H9 (cell line): Measurements from ENCODE around the gene JARID2. TPM values are rescaled to one million over a fixed set of nuclear protein-coding genes. Genes with fewer than 3 reads are reported as not detected.

ENCODE experiments used
- DNase-seq: peaks from one replicate; pipeline ENCODE4 v3.0.0-alpha.2; 2017
- H2AFZ ChIP-seq: one replicate; pipeline ENCODE4 v1.6.1; 2013; ENCODE audit warnings: mild to moderate bottlenecking, low read length, control low read depth, moderate library complexity
- H2AK5ac ChIP-seq: 2 replicates; pipeline ENCODE4 v1.6.1; 2013; ENCODE audit warnings: low read length, control low read depth, mixed read lengths; ENCODE audit not compliant: insufficient read length
- H2BK120ac ChIP-seq: one replicate; pipeline ENCODE4 v1.6.1; 2013; ENCODE audit warnings: low read depth, mild to moderate bottlenecking, low read length, control low read depth, inconsistent platforms; ENCODE audit not compliant: poor library complexity, severe bottlenecking
- H2BK12ac ChIP-seq: 2 replicates; pipeline ENCODE4 v1.6.1; 2013; ENCODE audit warnings: low read length, control low read depth, mixed read lengths, low read depth; ENCODE audit not compliant: insufficient read length
- H2BK15ac ChIP-seq: 2 replicates; pipeline ENCODE4 v1.6.1; 2013; ENCODE audit warnings: low read depth, low read length, control low read depth
- H2BK20ac ChIP-seq: one replicate; pipeline ENCODE4 v1.6.1; 2013; ENCODE audit warnings: low read depth, mild to moderate bottlenecking, low read length, control low read depth, inconsistent platforms; ENCODE audit not compliant: poor library complexity, severe bottlenecking
- H2BK5ac ChIP-seq: 2 replicates; pipeline ENCODE4 v1.6.1; 2013; ENCODE audit warnings: low read length, control low read depth, mixed read lengths; ENCODE audit not compliant: insufficient read length
- H3K14ac ChIP-seq: 2 replicates; pipeline ENCODE4 v1.6.1; 2013; ENCODE audit warnings: low read length, control low read depth; ENCODE audit not compliant: insufficient read depth
- H3K18ac ChIP-seq: 2 replicates; pipeline ENCODE4 v1.6.1; 2013; ENCODE audit warnings: low read depth, mild to moderate bottlenecking, mixed read lengths, low read length, control low read depth; ENCODE audit not compliant: insufficient read length
- H3K23ac ChIP-seq: 2 replicates; pipeline ENCODE4 v1.6.1; 2013; ENCODE audit warnings: low read length, control low read depth, mixed read lengths, low read depth; ENCODE audit not compliant: insufficient read length
- H3K23me2 ChIP-seq: 2 replicates; pipeline ENCODE4 v1.6.1; 2013; ENCODE audit warnings: low read depth, mild to moderate bottlenecking, mixed read lengths, low read length, control low read depth; ENCODE audit not compliant: insufficient read length, poor library complexity, severe bottlenecking
- H3K27ac ChIP-seq: 2 replicates; pipeline ENCODE4 v1.5.1; 2013; ENCODE audit warnings: low read length, control low read depth, mixed read lengths, low read depth; ENCODE audit not compliant: insufficient read length
- H3K27me3 ChIP-seq: 2 replicates; pipeline ENCODE4 v1.6.1; 2013; ENCODE audit warnings: low read length, control low read depth, inconsistent platforms; ENCODE audit not compliant: insufficient read depth
- H3K4ac ChIP-seq: 2 replicates; pipeline ENCODE4 v1.6.1; 2013; ENCODE audit warnings: low read depth, mild to moderate bottlenecking, control low read depth, inconsistent platforms, low read length, moderate library complexity
- H3K4me1 ChIP-seq: 2 replicates; pipeline ENCODE4 v1.6.1; 2013; ENCODE audit warnings: low read length, control low read depth, inconsistent platforms; ENCODE audit not compliant: insufficient read depth
- H3K4me2 ChIP-seq: 2 replicates; pipeline ENCODE4 v1.6.1; 2013; ENCODE audit warnings: low read length, control low read depth, mixed read lengths; ENCODE audit not compliant: insufficient read length, insufficient read depth
- H3K56ac ChIP-seq: 2 replicates; pipeline ENCODE4 v1.6.1; 2013; ENCODE audit warnings: low read depth, mild to moderate bottlenecking, mixed read lengths, low read length, control low read depth; ENCODE audit not compliant: insufficient read length
- H3K79me1 ChIP-seq: 2 replicates; pipeline ENCODE4 v1.6.1; 2013; ENCODE audit warnings: low read depth, mild to moderate bottlenecking, moderate library complexity, low read length, control low read depth, inconsistent platforms; ENCODE audit not compliant: insufficient read depth, poor library complexity, severe bottlenecking
- H3K79me2 ChIP-seq: 2 replicates; pipeline ENCODE4 v1.6.1; 2013; ENCODE audit warnings: low read length, control low read depth, inconsistent platforms; ENCODE audit not compliant: insufficient read depth
- H3K9ac ChIP-seq: 2 replicates; pipeline ENCODE4 v1.6.1; 2013; ENCODE audit warnings: low read length, control low read depth, mixed read lengths; ENCODE audit not compliant: insufficient read length; ENCODE audit errors: extremely low read depth
- H3K9me3 ChIP-seq: one replicate; pipeline ENCODE4 v1.6.1; 2013; ENCODE audit warnings: low read depth, low read length, inconsistent platforms; ENCODE audit not compliant: control insufficient read depth
- H3T11ph ChIP-seq: one replicate; pipeline ENCODE4 v1.6.1; 2013; ENCODE audit warnings: mild to moderate bottlenecking, low read length, control low read depth, inconsistent platforms
- H4K20me1 ChIP-seq: one replicate; pipeline ENCODE4 v1.6.1; 2013; ENCODE audit not compliant: control insufficient read depth, insufficient read length, insufficient read depth
- H4K5ac ChIP-seq: 2 replicates; pipeline ENCODE4 v1.6.1; 2013; ENCODE audit warnings: low read depth, mild to moderate bottlenecking, mixed read lengths, low read length, control low read depth; ENCODE audit not compliant: insufficient read length
- H4K8ac ChIP-seq: replicated peaks from 2 replicates; pipeline ENCODE4 v1.6.1; 2013; ENCODE audit warnings: low read length, control low read depth, mixed read lengths, low read depth; ENCODE audit not compliant: insufficient read length
- H4K91ac ChIP-seq: 2 replicates; pipeline ENCODE4 v1.6.1; 2013; ENCODE audit warnings: low read depth, mild to moderate bottlenecking, moderate library complexity, mixed read lengths, low read length, control low read depth; ENCODE audit not compliant: insufficient read length
- H3K27ac Mint-ChIP-seq, 3 experiments: 2 replicates in 2 of 3; 3 replicates in 1 of 3; pipeline ENCODE4 v1.8.0; 2020 to 2021; ENCODE audit warnings: mixed read lengths in 3 of 3, mild to moderate bottlenecking in 1 of 3, moderate library complexity in 1 of 3
- H3K27me3 Mint-ChIP-seq: 2 replicates; pipeline ENCODE4 v1.8.0; 2021; ENCODE audit warnings: low read depth, mild to moderate bottlenecking, moderate library complexity, mixed read lengths
- H3K36me3 Mint-ChIP-seq, 3 experiments: 2 replicates in 2 of 3; 3 replicates in 1 of 3; pipeline ENCODE4 v1.8.0; 2020 to 2021; ENCODE audit warnings: low read depth in 3 of 3, mixed read lengths in 3 of 3; ENCODE audit not compliant: insufficient read depth in 1 of 3
- H3K4me1 Mint-ChIP-seq, 2 experiments: 2 replicates each; pipeline ENCODE4 v1.8.0; 2020; ENCODE audit warnings: mixed read lengths in 2 of 2
- H3K4me3 Mint-ChIP-seq, 2 experiments: 2 replicates in 1 of 2; 3 replicates in 1 of 2; pipeline ENCODE4 v1.8.0; 2020 to 2021; ENCODE audit warnings: mild to moderate bottlenecking in 2 of 2, mixed read lengths in 2 of 2, moderate library complexity in 1 of 2
- H3K9me3 Mint-ChIP-seq, 2 experiments: 2 replicates in 1 of 2; 3 replicates in 1 of 2; pipeline ENCODE4 v1.8.0; 2020; ENCODE audit warnings: mild to moderate bottlenecking in 2 of 2, mixed read lengths in 2 of 2, moderate library complexity in 1 of 2
- CTCF ChIP-seq: fragments of 200-600 bp; sonication (generic); conservative IDR thresholded peaks from 3 replicates; pipeline ENCODE4 v1.8.0; 2021; ENCODE audit warnings: antibody characterized with exemption, mild to moderate bottlenecking
- WGBS: extraction: QIAGEN DNeasy Blood & Tissue Kit; methylation state at CpG from one replicate; pipeline ENCODE4 v1.1.7; 2013; ENCODE audit warnings: missing lambda C conversion rate, low lambda C conversion rate, mixed read lengths; ENCODE audit not compliant: insufficient read length; ENCODE audit errors: extremely low coverage; 5-methylcytosine and 5-hydroxymethylcytosine counted together
- total RNA-seq: library from RNA; stranded (reverse); gene quantifications from 2 replicates; pipeline ENCODE4 v1.2.1, GENCODE V29; 2021

Gene JARID2
- total RNA-seq, 1 experiment from 2014 or later: 174 TPM

GRCh38 chr6:15464211-15464725, 218.4 kb downstream of the JARID2 start:
- H2BK15ac ChIP-seq: no peak overlapping the region
- no peak overlapping the region for H2BK5ac ChIP-seq
- H3K79me1 ChIP-seq: peaks cover 8% of the 10 kb centered on the region
- DNase-seq: peak; percentile 57
- H2AK5ac ChIP-seq: no peak overlapping the region
- H2BK20ac ChIP-seq: no peak overlapping the region
- H2BK120ac ChIP-seq: no peak overlapping the region
- peaks cover 71% of the 10 kb centered on the region for H3K79me2 ChIP-seq
- H3K56ac ChIP-seq: no peak overlapping the region
- H4K8ac ChIP-seq: no peak overlapping the region
- H3K4me3 Mint-ChIP-seq: no peak overlapping the region
- no peak overlapping the region for H2BK12ac ChIP-seq
- no peaks in the 10 kb centered on the region for H3K27me3 ChIP-seq
- H3K9me3 ChIP-seq: no peaks in the 10 kb centered on the region
- H3K9ac ChIP-seq: no peak overlapping the region
- H3K27ac Mint-ChIP-seq: peak overlapping the region in 1 of 3 experiments; percentile 15; a peak in 1 of 7 replicates
- no peak overlapping the region for H3K23ac ChIP-seq
- H4K91ac ChIP-seq: no peak overlapping the region
- H3K4me2 ChIP-seq: no peak overlapping the region
- H3K27ac ChIP-seq: no peak overlapping the region
- H3K14ac ChIP-seq: no peak overlapping the region
- no peak overlapping the region for H2AFZ ChIP-seq
- no peaks in the 10 kb centered on the region for H3K9me3 Mint-ChIP-seq
- H3K27me3 Mint-ChIP-seq: no peaks in the 10 kb centered on the region; the same call in 1 of the 2 replicates
- no peak overlapping the region for H3K18ac ChIP-seq
- WGBS: no CpG with 5 or more reads among the region's 5 CpGs
- H4K5ac ChIP-seq: no peak overlapping the region
- H3K36me3 Mint-ChIP-seq: peaks cover 27 to 43% (median 31%) of the 10 kb centered on the region in 3 experiments; a peak in 6 of 7 replicates
- H3K23me2 ChIP-seq: no peaks in the 10 kb centered on the region
- no peak overlapping the region for H3K4ac ChIP-seq
- peaks cover 4% of the 10 kb centered on the region for H4K20me1 ChIP-seq
- peak; percentile 90 for TF ChIP-seq CTCF
- peaks cover 6% of the 10 kb centered on the region; the same call in 1 of the 2 replicates for H3K4me1 ChIP-seq
- peaks cover 40 to 47% of the 10 kb centered on the region in 2 experiments for H3K4me1 Mint-ChIP-seq
- no peak overlapping the region for H3T11ph ChIP-seq
